ENCODE results near the gene CFAP299.

- TF ChIP-seq CTCF (IDR thresholded peaks at IDR 0.05; ENCODE audit: low read depth, low read length, poor library complexity, severe bottlenecking) (no peak), EZH2phosphoT487 (IDR thresholded peaks at IDR 0.05; ENCODE audit: borderline replicate concordance, low read length) (no peak)
These were observed 259.2 kb downstream of the CFAP299 start for GRCh38 chr4:80594701-80595100.

Data from DOHH2 (cell line).